ENCODE data around the gene APPL1. TPM values are rescaled to one million over a fixed set of nuclear protein-coding genes. Genes with fewer than 3 reads are reported as not detected.

APPL1 gene
- total and polyA plus RNA-seq, 2 of the 8 experiments (the other 6 are each of a cell fraction or from before 2014, with no cell fraction given), result 9.4 to 34.4 TPM

GRCh38 chr3:57199895-57200297 lies 27.6 kb upstream of the APPL1 start, which contains the start of gene HESX1:
TSS of gene HESX1 (minus strand) at chr3:57199978. CDS start at chr3:57199918, 60 bp downstream.
- Histone ChIP-seq H3K4me3 (ENCODE audit: extremely low read depth in 1 of 4, insufficient read depth in 2 of 4, low read depth in 3 of 4, low read length in 4 of 4) (peak within 1 kb of the TSS; percentile 49 to 73 (median 60)), H3K23ac (ENCODE audit: insufficient read length) (no peak within 1 kb of the TSS), H3K27ac (ENCODE audit: low read depth, low read length) (no peak within 1 kb of the TSS), H2BK120ac (replicated peaks; ENCODE audit: low read depth, low read length) (no peak within 1 kb of the TSS), H4K20me1 (replicated peaks in 1 of 2; ENCODE audit: control insufficient read depth in 1 of 2, insufficient read depth in 2 of 2, low read length in 2 of 2) (no peaks in the 10 kb centered on the region), H3K4me1 (replicated peaks in 1 of 4; ENCODE audit: control insufficient read depth in 3 of 4, insufficient read depth in 4 of 4, low read length in 3 of 4) (peaks cover 1 to 10% (median 4%) of the 10 kb centered on the region in 4 experiments; a peak in 5 of 7 replicates), H2AK5ac (ENCODE audit: low read depth, low read length) (no peak within 1 kb of the TSS), H2BK20ac (ENCODE audit: low read length) (no peak within 1 kb of the TSS), H3K9ac (replicated peaks in 1 of 4; ENCODE audit: extremely low read depth in 1 of 4, low read depth in 3 of 4, low read length in 3 of 4) (peak within 1 kb of the TSS in 1 of 4 experiments; percentile 11; a peak in 1 of 7 replicates), H3K4ac (replicated peaks; ENCODE audit: insufficient read length, low read depth, low read length) (no peak within 1 kb of the TSS), H3K9me3 (ENCODE audit: insufficient read depth in 2 of 2, low read depth in 1 of 2, low read length in 1 of 2) (no peaks in the 10 kb centered on the region), H3K79me2 (ENCODE audit: control insufficient read depth in 1 of 2, insufficient read depth in 2 of 2, low read length in 2 of 2) (peaks cover 0 to 17% of the 10 kb centered on the region in 2 experiments; a peak in 2 of 4 replicates), H2BK15ac (ENCODE audit: low read length) (0 out of 2 replicates have a peak within 1 kb of the TSS, but pooled peaks have one; percentile 83), H3K27me3 (replicated peaks in 1 of 4; ENCODE audit: control insufficient read depth in 3 of 4, extremely low read depth in 1 of 4, insufficient read depth in 3 of 4, low read length in 3 of 4) (no peaks in the 10 kb centered on the region; a peak in 1 of 7 replicates), H4K91ac (replicated peaks; ENCODE audit: insufficient read length, low read length) (no peak within 1 kb of the TSS), H4K5ac (ENCODE audit: insufficient read length, low read depth, low read length) (no peak within 1 kb of the TSS), H3K4me2 (ENCODE audit: insufficient read depth in 1 of 2, low read depth in 2 of 2, low read length in 2 of 2) (peak within 1 kb of the TSS; percentile 67 to 71), H3K79me1 (ENCODE audit: low read depth, low read length) (no peaks in the 10 kb centered on the region), H3K18ac (ENCODE audit: extremely low read depth, low read length) (peak within 1 kb of the TSS; percentile 44; the same call in 1 of the 2 replicates), H2BK5ac (ENCODE audit: low read depth, low read length) (0 out of 2 replicates have a peak within 1 kb of the TSS, but pooled peaks have one; percentile 64), H3K56ac (replicated peaks; ENCODE audit: insufficient read length, low read depth, low read length) (no peak within 1 kb of the TSS), H4K8ac (ENCODE audit: extremely low read depth, insufficient read depth, low read length) (no peak within 1 kb of the TSS), H2BK12ac (ENCODE audit: low read depth, low read length) (no peak within 1 kb of the TSS), H3K36me3 (ENCODE audit: control insufficient read depth in 2 of 4, insufficient read depth in 4 of 4, low read length in 3 of 4) (no peaks in the 10 kb centered on the region; a peak in 1 of 8 replicates), H2AFZ (ENCODE audit: low read length) (no peak within 1 kb of the TSS), H3K23me2 (ENCODE audit: low read depth, low read length) (peaks cover 2% of the 10 kb centered on the region; the same call in 1 of the 2 replicates), H3K14ac (ENCODE audit: insufficient read length) (no peak within 1 kb of the TSS)
- WGBS, 2 experiments (ENCODE audit: extremely low coverage in 1 of 2, insufficient coverage in 1 of 2, insufficient read length in 1 of 2, insufficient replicate concordance in 2 of 2, low coverage in 1 of 2, low lambda C conversion rate in 2 of 2, missing lambda C conversion rate in 1 of 2), result 4% methylated on average over 4 of the region's 4 CpGs; no CpG with 5 or more reads in 1 of the 2 experiments
- ChIA-PET POLR2A (ENCODE audit: partially characterized antibody) (interaction anchor here (0.8 to 1.6 kb wide), 10 partner anchors 19 to 396 kb away, joined by 3 to 8 read pairs (median 4); no protein-coding TSS in a partner anchor), CTCF (ENCODE audit: partially characterized antibody) (interaction anchor here (0.7 to 1.8 kb wide), 9 partner anchors 12 to 100 kb away, joined by 3 to 12 read pairs (median 4); partner anchors contain the start of gene APPL1)
- peak; percentile 68 to 75 for DNase-seq (ENCODE audit: low read depth in 1 of 2, low spot score in 2 of 2)
- peak; percentile 98 for FAIRE-seq
- TF ChIP-seq, protein P1, sequence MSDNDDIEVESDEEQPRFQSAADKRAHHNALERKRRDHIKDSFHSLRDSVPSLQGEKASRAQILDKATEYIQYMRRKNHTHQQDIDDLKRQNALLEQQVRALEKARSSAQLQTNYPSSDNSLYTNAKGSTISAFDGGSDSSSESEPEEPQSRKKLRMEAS (IDR thresholded peaks at IDR 0.05), result peak; percentile 94
- TF ChIP-seq JUND (IDR thresholded peaks at IDR 0.05; ENCODE audit: low read length) (no peak), POLR2A (IDR thresholded peaks at IDR 0.05; ENCODE audit: control extremely low read depth in 1 of 2, low read depth in 2 of 2, low read length in 2 of 2) (peak; percentile 79 to 94), CHD2 (IDR thresholded peaks at IDR 0.05; ENCODE audit: low read length) (no peak)

Measured in H1 (cell line).